Esophagus muscularis mucosa (tissue), 4 donors: ENCODE results near the gene OSBPL2. TPM values are rescaled to one million over a fixed set of nuclear protein-coding genes. Genes with fewer than 3 reads are reported as not detected.

Experiments
- DNase-seq: peaks from one replicate; pipeline ENCODE4 v3.0.0-alpha.2; 2017; ENCODE audit errors: extremely low spot score
- H3K27ac ChIP-seq, 4 donors: fragments of 200-600 bp; sonication (generic); replicated peaks in 1 of 4; 1 replicate in 3 of 4; 2 replicates in 1 of 4; pipeline ENCODE4 v1.5.1; 2016 to 2019; ENCODE audit warnings: mild to moderate bottlenecking in 1 of 4
- H3K27me3 ChIP-seq, 4 donors: fragments of 200-600 bp; sonication (generic); one replicate each; pipeline versions ENCODE4 v1.5.1 to v1.6.0; 2016 to 2019
- H3K36me3 ChIP-seq, 4 donors: fragments of 200-600 bp; sonication (generic); one replicate each; pipeline ENCODE4 v1.5.1; 2016 to 2019
- H3K4me1 ChIP-seq, 4 donors: fragments of 200-600 bp; sonication (generic); one replicate each; pipeline ENCODE4 v1.5.1; 2016 to 2019
- H3K4me3 ChIP-seq, 4 donors: fragments of 200-600 bp; sonication (generic); 1 replicate in 2 of 4; 2 replicates in 2 of 4; pipeline ENCODE4 v1.5.1; 2016 to 2019; ENCODE audit warnings: mild to moderate bottlenecking in 4 of 4, moderate library complexity in 1 of 4
- H3K9me3 ChIP-seq, 4 donors: fragments of 200-600 bp; sonication (generic); 1 replicate in 3 of 4; 2 replicates in 1 of 4; pipeline ENCODE4 v1.5.1; 2016 to 2019
- EP300 ChIP-seq: sonication (generic); formaldehyde crosslinking; IDR thresholded peaks from one replicate; pipeline ENCODE4 v1.6.1; 2017; ENCODE audit warnings: antibody characterized with exemption
- POLR2A ChIP-seq: fragments of 450-650 bp; IDR thresholded peaks from one replicate; pipeline ENCODE4 v1.6.1; 2017; ENCODE audit warnings: antibody characterized with exemption, moderate library complexity, mild to moderate bottlenecking, low read depth
- POLR2AphosphoS5 ChIP-seq, 2 donors: sonication (generic); formaldehyde crosslinking; IDR thresholded peaks; one replicate each; pipeline ENCODE4 v1.6.1; 2017; ENCODE audit warnings: antibody characterized with exemption in 2 of 2
- WGBS: methylation state at CpG from one replicate; pipeline ENCODE4 v1.1.5; 2018; 5-methylcytosine and 5-hydroxymethylcytosine counted together
- intact Hi-C: fragments of 100-400 bp; cut with DNase I; formaldehyde crosslinking; loops from one replicate; pipeline ENCODE4 v1.15.1; 2023
- total RNA-seq, 4 donors: library from RNA; depleted of rRNA; stranded (reverse); fragments of >200 nt; gene quantifications; one replicate each; pipeline versions ENCODE4 v1.1.0 to v1.2.1, GENCODE V29; 2016
- TF ChIP-seq, protein P1 (sequence below), 3 experiments: fragments of 200-600 bp in 2 of 3; fragments of 450-650 bp in 1 of 3; sonication (generic) in 2 of 3; IDR thresholded peaks; one replicate each; pipeline ENCODE4 v1.5.1; 2017 to 2019; ENCODE audit warnings: antibody characterized with exemption in 3 of 3, mild to moderate bottlenecking in 2 of 3, moderate library complexity in 1 of 3

The OSBPL2 gene
- total RNA-seq, 4 donors from 2014 or later = 34.5 to 52.7 (median 44.2) TPM

DNA sequence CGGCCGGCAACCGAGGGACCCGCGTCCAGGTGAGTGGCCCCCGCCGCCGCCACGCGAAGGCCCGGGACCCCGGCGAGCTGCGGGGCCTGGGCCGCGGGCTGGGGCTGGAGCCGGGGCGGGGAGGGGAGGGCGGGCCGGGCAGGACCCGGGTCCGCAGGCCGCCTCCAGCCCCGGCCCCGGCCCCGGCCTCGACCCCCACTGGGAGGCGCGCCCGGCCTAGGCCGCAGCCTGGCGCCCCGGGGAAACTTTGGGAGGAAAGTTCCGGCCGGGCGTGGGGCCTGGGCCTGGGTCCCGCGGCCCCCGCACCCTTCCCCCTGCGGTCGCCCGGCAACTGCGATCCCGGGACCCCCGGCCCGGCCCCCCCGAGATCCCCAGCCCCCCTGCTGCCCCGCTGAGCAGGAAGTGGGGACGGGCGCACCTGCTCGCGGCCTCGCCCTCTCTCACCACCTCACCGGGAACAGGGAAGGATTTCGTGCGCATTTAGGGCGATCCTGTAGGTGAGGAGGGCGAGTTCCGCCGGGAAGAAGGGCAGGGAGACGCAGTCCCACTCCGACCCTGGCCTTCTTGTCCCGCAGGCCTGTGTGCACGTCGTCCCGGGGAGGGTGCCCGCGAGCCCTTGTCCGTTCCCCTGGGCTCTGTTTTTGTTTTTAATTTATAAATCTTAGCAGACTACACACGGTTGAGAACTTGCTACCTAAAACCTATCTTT lies 402 bp downstream of the OSBPL2 start:
- no peak for TF ChIP-seq POLR2AphosphoS5 (IDR thresholded peaks at IDR 0.05)
- TF ChIP-seq POLR2A = no peak
- TF ChIP-seq EP300 = no peak
- TF ChIP-seq, protein P1, sequence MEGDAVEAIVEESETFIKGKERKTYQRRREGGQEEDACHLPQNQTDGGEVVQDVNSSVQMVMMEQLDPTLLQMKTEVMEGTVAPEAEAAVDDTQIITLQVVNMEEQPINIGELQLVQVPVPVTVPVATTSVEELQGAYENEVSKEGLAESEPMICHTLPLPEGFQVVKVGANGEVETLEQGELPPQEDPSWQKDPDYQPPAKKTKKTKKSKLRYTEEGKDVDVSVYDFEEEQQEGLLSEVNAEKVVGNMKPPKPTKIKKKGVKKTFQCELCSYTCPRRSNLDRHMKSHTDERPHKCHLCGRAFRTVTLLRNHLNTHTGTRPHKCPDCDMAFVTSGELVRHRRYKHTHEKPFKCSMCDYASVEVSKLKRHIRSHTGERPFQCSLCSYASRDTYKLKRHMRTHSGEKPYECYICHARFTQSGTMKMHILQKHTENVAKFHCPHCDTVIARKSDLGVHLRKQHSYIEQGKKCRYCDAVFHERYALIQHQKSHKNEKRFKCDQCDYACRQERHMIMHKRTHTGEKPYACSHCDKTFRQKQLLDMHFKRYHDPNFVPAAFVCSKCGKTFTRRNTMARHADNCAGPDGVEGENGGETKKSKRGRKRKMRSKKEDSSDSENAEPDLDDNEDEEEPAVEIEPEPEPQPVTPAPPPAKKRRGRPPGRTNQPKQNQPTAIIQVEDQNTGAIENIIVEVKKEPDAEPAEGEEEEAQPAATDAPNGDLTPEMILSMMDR (IDR thresholded peaks at IDR 0.05) = no peak
- 0% methylated on average over 21 of the region's 70 CpGs for WGBS
- Histone ChIP-seq H3K9me3 (no peaks in the 10 kb centered on the region), H3K27me3 (peaks cover 0 to 21% (median 0%) of the 10 kb centered on the region in 4 donors), H3K36me3 (peaks cover 0 to 13% (median 6%) of the 10 kb centered on the region in 4 donors), H3K4me3 (peak overlapping the region; percentile 78 to 90 (median 90)), H3K27ac (peak overlapping the region; percentile 79 to 87 (median 85)), H3K4me1 (peaks cover 35 to 47% (median 39%) of the 10 kb centered on the region in 4 donors)
- intact Hi-C loops = no loop called here
- DNase-seq = no peak

DNA sequence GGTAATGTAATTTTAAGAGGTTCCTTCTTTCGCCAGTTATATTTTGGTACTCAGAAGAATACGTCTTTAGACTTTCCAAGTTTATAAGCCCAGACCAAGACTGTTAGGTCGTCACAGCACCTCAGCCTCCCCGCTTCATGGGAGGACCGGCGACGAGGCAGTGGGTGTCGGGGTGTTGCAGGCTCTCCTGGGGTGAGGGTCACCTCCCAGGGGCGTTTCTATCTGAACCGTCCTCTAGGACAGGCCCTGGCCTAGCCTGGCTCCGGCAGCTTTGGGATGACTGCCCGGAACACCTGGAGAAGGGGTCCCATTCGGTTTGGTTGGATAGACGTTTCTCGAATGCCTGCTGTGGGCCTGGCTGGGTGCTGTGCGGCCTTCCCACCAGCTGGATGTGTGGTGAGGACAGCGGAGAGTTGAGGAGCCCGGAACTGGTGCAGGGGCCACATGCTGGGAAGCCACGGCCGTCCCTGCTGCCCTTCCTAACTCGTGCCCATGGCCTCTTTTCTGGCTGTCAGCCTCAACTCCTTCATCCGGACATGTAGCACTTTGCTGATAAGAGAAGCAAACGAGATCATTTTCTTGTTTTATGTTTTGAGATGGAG lies 1.1 kb downstream of the OSBPL2 start:
- Histone ChIP-seq H3K9me3 (no peaks in the 10 kb centered on the region), H3K4me1 (peaks cover 41 to 50% (median 44%) of the 10 kb centered on the region in 4 donors), H3K27me3 (peaks cover 0 to 15% (median 0%) of the 10 kb centered on the region in 4 donors), H3K4me3 (peak overlapping the region; percentile 78 to 90 (median 90)), H3K27ac (peak overlapping the region; percentile 79 to 87 (median 85)), H3K36me3 (peaks cover 0 to 13% (median 6%) of the 10 kb centered on the region in 4 donors)
- WGBS = 63% methylated on average over 15 of the region's 23 CpGs
- TF ChIP-seq POLR2A (no peak), POLR2AphosphoS5 (IDR thresholded peaks at IDR 0.05) (no peak), EP300 (no peak)
- TF ChIP-seq, protein P1 (IDR thresholded peaks at IDR 0.05) = no peak
- intact Hi-C loops = no loop called here
- no peak for DNase-seq

DNA sequence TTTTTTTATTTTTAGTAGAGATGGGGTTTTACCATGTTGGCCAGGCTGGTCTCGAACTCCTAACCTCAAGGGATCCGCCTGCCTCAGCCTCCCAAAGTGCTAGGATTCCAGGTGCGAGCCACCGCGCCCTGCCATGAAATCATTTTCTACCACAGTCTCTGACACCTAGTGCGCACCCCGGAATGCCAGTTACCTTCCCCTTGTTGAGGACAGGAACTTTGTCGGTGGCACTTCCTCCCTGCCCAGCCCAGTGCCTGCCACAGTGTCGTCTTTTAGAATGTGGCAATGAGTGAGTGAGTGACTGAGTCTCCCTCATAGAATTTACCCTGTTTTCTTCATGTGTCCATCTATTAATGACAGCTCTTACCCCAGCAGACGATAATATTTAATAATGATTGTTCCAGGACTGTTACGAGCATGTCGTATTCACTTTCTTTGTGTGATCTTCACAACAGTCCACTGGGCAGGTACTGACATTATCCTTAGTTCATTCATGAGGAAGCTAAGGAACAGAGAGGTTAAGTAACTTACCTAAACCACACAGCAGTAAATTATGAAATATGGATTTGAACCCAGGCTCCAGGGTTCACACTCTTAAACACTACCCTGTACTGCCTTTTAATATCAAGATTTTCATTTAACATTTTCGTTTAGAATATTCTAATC lies 1.8 kb downstream of the OSBPL2 start:
- Histone ChIP-seq H3K4me1 (peaks cover 47 to 53% (median 51%) of the 10 kb centered on the region in 4 donors), H3K27me3 (peaks cover 0 to 14% (median 0%) of the 10 kb centered on the region in 4 donors), H3K36me3 (peaks cover 0 to 13% (median 6%) of the 10 kb centered on the region in 4 donors), H3K9me3 (no peaks in the 10 kb centered on the region), H3K27ac (peak overlapping the region in 1 of 4 donors; percentile 79), H3K4me3 (peak overlapping the region in 2 of 4 donors; percentile 78 to 90)
- intact Hi-C loops = no loop called here
- TF ChIP-seq POLR2AphosphoS5 (IDR thresholded peaks at IDR 0.05) = no peak
- no peak for TF ChIP-seq EP300
- TF ChIP-seq, protein P1 (IDR thresholded peaks at IDR 0.05) = no peak
- TF ChIP-seq POLR2A = no peak
- WGBS = 84% methylated on average over 13 of the region's 13 CpGs
- no peak for DNase-seq

DNA sequence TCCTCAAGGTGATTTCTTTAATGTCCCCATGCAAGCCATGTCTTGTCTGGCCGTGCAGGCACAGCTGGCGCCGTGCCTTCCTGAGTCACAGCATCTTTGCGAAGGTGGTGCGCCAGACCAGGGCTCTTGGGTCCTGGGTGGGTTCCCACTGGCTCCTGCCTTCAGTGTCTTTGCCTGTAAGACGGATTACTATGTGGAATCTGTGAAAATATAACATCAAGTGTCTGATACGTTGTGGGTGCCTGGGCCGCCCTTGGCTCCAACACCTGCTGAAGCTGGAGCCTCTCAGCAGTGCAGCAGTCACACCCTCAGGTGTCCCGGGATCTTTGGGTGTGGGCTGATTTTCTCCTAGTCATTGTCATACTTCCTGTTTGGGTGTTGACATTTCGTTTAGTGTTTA lies 3.2 kb downstream of the OSBPL2 start:
- no peak overlapping the region for H3K27ac ChIP-seq
- DNase-seq = no peak
- no peak overlapping the region for H3K4me3 ChIP-seq
- intact Hi-C loops = no loop called here
- WGBS = 88% methylated on average over 9 of the region's 10 CpGs
- peaks cover 0 to 6% (median 0%) of the 10 kb centered on the region in 4 donors for H3K27me3 ChIP-seq
- no peaks in the 10 kb centered on the region for H3K9me3 ChIP-seq
- no peak for TF ChIP-seq POLR2A
- TF ChIP-seq, protein P1 (IDR thresholded peaks at IDR 0.05) = no peak
- no peak for TF ChIP-seq EP300
- TF ChIP-seq POLR2AphosphoS5 (IDR thresholded peaks at IDR 0.05) = no peak
- H3K36me3 ChIP-seq = peaks cover 0 to 19% (median 6%) of the 10 kb centered on the region in 4 donors
- peaks cover 53 to 65% (median 61%) of the 10 kb centered on the region in 4 donors for H3K4me1 ChIP-seq
